AG04450 (cell line): ENCODE data around the gene ZC3H7A. TPM values are rescaled to one million over a fixed set of nuclear protein-coding genes. Genes with fewer than 3 reads are reported as not detected.

Source experiments
- CTCF ChIA-PET: fragments of 300-600, 350-600 bp; formaldehyde crosslinking; extraction: SDS; loops from one replicate; lab custom pipeline; 2022; ENCODE audit warnings: antibody characterized with exemption, inconsistent platforms; lab: Charles Lee
- POLR2A ChIA-PET: fragments of 350-600 bp; formaldehyde crosslinking; extraction: SDS; loops from one replicate; lab custom pipeline; 2021; ENCODE audit warnings: antibody characterized with exemption, inconsistent platforms; lab: Yijun Ruan, JAX
- DNase-seq: peaks from one replicate; pipeline ENCODE4 v3.0.0-alpha.2; 2011; ENCODE audit warnings: low read depth, low spot score
- H3K27ac ChIP-seq: one replicate; pipeline ENCODE4 v1.5.1; 2012; ENCODE audit warnings: low read depth, low read length, control low read depth
- H3K27me3 ChIP-seq: one replicate; pipeline ENCODE4 v1.6.0; 2012; ENCODE audit warnings: low read length; ENCODE audit not compliant: control insufficient read depth, insufficient read depth
- H3K4me3 ChIP-seq: 2 replicates; pipeline ENCODE4 v1.5.1; 2011; ENCODE audit warnings: mild to moderate bottlenecking, low read depth, low read length, control low read depth
- H3K9me3 ChIP-seq: 2 replicates; pipeline ENCODE4 v1.5.1; 2012; ENCODE audit warnings: low read length; ENCODE audit not compliant: control insufficient read depth, insufficient read depth
- CTCF ChIP-seq: IDR thresholded peaks from 2 replicates; pipeline ENCODE4 v1.5.1; 2011; ENCODE audit warnings: low read depth, low read length, control low read depth, inconsistent platforms
- polyA plus RNA-seq: library from polyadenylated mRNA; depleted of rRNA; stranded (reverse); fragments of >200 nt; gene quantifications from 2 replicates; pipeline ENCODE4 v1.2.3, GENCODE V29; 2011

Gene ZC3H7A
- polyA plus RNA-seq, 1 experiment = 72.6 TPM

GRCh38 chr16:11711662-11712061 lies 85.4 kb downstream of the ZC3H7A start:
- no peaks in the 10 kb centered on the region for H3K9me3 ChIP-seq
- DNase-seq = no peak
- no peak overlapping the region for H3K4me3 ChIP-seq
- ChIA-PET CTCF (interaction anchor here (1.1 to 4.6 kb wide), 5 partner anchors 70 to 315 kb away, joined by 3 to 54 read pairs (median 8); no protein-coding TSS in a partner anchor), POLR2A (no interaction called here)
- TF ChIP-seq CTCF = no peak
- H3K27ac ChIP-seq = no peak overlapping the region
- H3K27me3 ChIP-seq = no peaks in the 10 kb centered on the region

- no peak for TF ChIP-seq CTCF
- ChIA-PET POLR2A (interaction anchor here (0.6 kb wide), 1 partner anchor 18 kb away, joined by 3 read pairs; no protein-coding TSS in a partner anchor), CTCF (interaction anchor here (0.6 to 3.4 kb wide), 5 partner anchors 12 to 313 kb away, joined by 3 to 14 read pairs (median 5); no protein-coding TSS in a partner anchor)
- DNase-seq = no peak
- Histone ChIP-seq H3K27ac (no peak overlapping the region), H3K9me3 (no peaks in the 10 kb centered on the region), H3K4me3 (no peak overlapping the region), H3K27me3 (no peaks in the 10 kb centered on the region)
Observed at GRCh38 chr16:11708421-11708820, 88.6 kb downstream of the ZC3H7A start.

- Histone ChIP-seq H3K4me3 (no peak overlapping the region), H3K9me3 (no peaks in the 10 kb centered on the region), H3K27ac (no peak overlapping the region), H3K27me3 (no peaks in the 10 kb centered on the region)
- ChIA-PET POLR2A (no interaction called here), CTCF (interaction anchor here (0.6 to 3.4 kb wide), 5 partner anchors 13 to 312 kb away, joined by 3 to 14 read pairs (median 3); no protein-coding TSS in a partner anchor)
- DNase-seq = no peak
- no peak for TF ChIP-seq CTCF
Observed at GRCh38 chr16:11707679-11708197, 89.3 kb downstream of the ZC3H7A start.

- DNase-seq = no peak
- ChIA-PET POLR2A (no interaction called here), CTCF (no interaction called here)
Observed at GRCh38 chr16:11706180-11706742, 90.8 kb downstream of the ZC3H7A start.

More at GRCh38 chr16:11706180-11706742, 90.8 kb downstream of the ZC3H7A start:
- TF ChIP-seq CTCF = no peak
- Histone ChIP-seq H3K4me3 (no peak overlapping the region), H3K27me3 (no peaks in the 10 kb centered on the region), H3K9me3 (no peaks in the 10 kb centered on the region), H3K27ac (no peak overlapping the region)
